Neural cell (in vitro differentiated cells): Measurements from ENCODE around the gene MRPS12. TPM values are rescaled to one million over a fixed set of nuclear protein-coding genes. Genes with fewer than 3 reads are reported as not detected.

Experiments used
- H2AFZ ChIP-seq: fragments of 200-600, 300-800 bp; sonication (generic), shearing (Covaris generic); 2 replicates; pipeline ENCODE4 v1.6.0; 2014; ENCODE audit warnings: low read depth, mild to moderate bottlenecking, antibody characterized with exemption, low read length, moderate library complexity
- H3F3A ChIP-seq: fragments of 200-600 bp; shearing (Covaris generic); 2 replicates; pipeline ENCODE4 v1.6.1; 2016; ENCODE audit warnings: mild to moderate bottlenecking, moderate library complexity, mixed read lengths, antibody characterized with exemption, low read length; ENCODE audit not compliant: insufficient read depth, poor library complexity, severe bottlenecking
- H3K27ac ChIP-seq: fragments of 200-600, 300-800 bp; sonication (generic), shearing (Covaris generic); 2 replicates; pipeline ENCODE4 v1.5.1; 2014; ENCODE audit warnings: mild to moderate bottlenecking, low read length, moderate library complexity
- H3K27me3 ChIP-seq: fragments of 300-800, 200-600 bp; sonication (generic), shearing (Covaris generic); 2 replicates; pipeline ENCODE4 v1.6.0; 2014; ENCODE audit warnings: mild to moderate bottlenecking, low read depth, low read length, moderate library complexity; ENCODE audit not compliant: insufficient read depth
- H3K36me3 ChIP-seq: fragments of 300-800, 200-600 bp; sonication (generic), shearing (Covaris generic); 2 replicates; pipeline ENCODE4 v1.5.1; 2014; ENCODE audit warnings: mild to moderate bottlenecking, antibody characterized with exemption, low read length, moderate library complexity; ENCODE audit not compliant: insufficient read depth
- H3K4me2 ChIP-seq: fragments of 300-800, 200-600 bp; sonication (generic), shearing (Covaris generic); 2 replicates; pipeline ENCODE4 v1.6.0; 2014; ENCODE audit warnings: mild to moderate bottlenecking, low read length
- H3K4me3 ChIP-seq: fragments of 300-800, 200-600 bp; sonication (generic), shearing (Covaris generic); 2 replicates; pipeline ENCODE4 v1.5.1; 2014; ENCODE audit warnings: mild to moderate bottlenecking, low read length, moderate library complexity
- H3K79me2 ChIP-seq: fragments of 200-600 bp; shearing (Covaris generic); replicated peaks from 2 replicates; pipeline ENCODE4 v1.6.0; 2014; ENCODE audit warnings: mild to moderate bottlenecking, low read length, moderate library complexity; ENCODE audit not compliant: insufficient read depth
- H3K9ac ChIP-seq: fragments of 300-800, 200-600 bp; sonication (generic), shearing (Covaris generic); 2 replicates; pipeline ENCODE4 v1.6.1; 2016; ENCODE audit warnings: mild to moderate bottlenecking, low read length, mixed read lengths
- H3K9me2 ChIP-seq: fragments of 200-600 bp; shearing (Covaris generic); 2 replicates; pipeline ENCODE4 v1.6.1; 2016; ENCODE audit warnings: mild to moderate bottlenecking, low read length, mixed read lengths; ENCODE audit not compliant: insufficient read depth
- H3K9me3 ChIP-seq: fragments of 200-600, 300-800 bp; sonication (generic), shearing (Covaris generic); 2 replicates; pipeline ENCODE4 v1.6.1; 2016; ENCODE audit warnings: mild to moderate bottlenecking, mixed run types, low read length, moderate library complexity, mixed read lengths
- H4K20me1 ChIP-seq: fragments of 200-600 bp; shearing (Covaris generic); 2 replicates; pipeline ENCODE4 v1.6.1; 2016; ENCODE audit warnings: mild to moderate bottlenecking, mixed run types; ENCODE audit not compliant: insufficient read depth
- EP300 ChIP-seq: fragments of 450-650 bp; conservative IDR thresholded peaks from 2 replicates; pipeline ENCODE4 v1.6.1; 2014; ENCODE audit warnings: antibody characterized with exemption, mild to moderate bottlenecking, moderate library complexity; ENCODE audit not compliant: poor library complexity, severe bottlenecking
- EZH2 ChIP-seq: fragments of 200-600, 300-800 bp; shearing (Covaris generic), sonication (generic); IDR thresholded peaks from 2 replicates; pipeline ENCODE4 v1.6.1; 2014; ENCODE audit warnings: antibody characterized with exemption, low read length, borderline replicate concordance, mild to moderate bottlenecking; ENCODE audit not compliant: insufficient read depth, poor library complexity, severe bottlenecking
- MXI1 ChIP-seq: fragments of 450-650 bp; conservative IDR thresholded peaks from 2 replicates; pipeline ENCODE4 v1.6.1; 2014; ENCODE audit warnings: antibody characterized with exemption, mild to moderate bottlenecking; ENCODE audit not compliant: poor library complexity, severe bottlenecking
- POLR2AphosphoS5 ChIP-seq: IDR thresholded peaks from 2 replicates; pipeline ENCODE4 v1.6.1; 2012
- RAD21 ChIP-seq: fragments of 450-650 bp; conservative IDR thresholded peaks from 2 replicates; pipeline ENCODE4 v1.6.1; 2014; ENCODE audit warnings: antibody characterized with exemption, mild to moderate bottlenecking, moderate library complexity
- SMC3 ChIP-seq: fragments of 450-650 bp; conservative IDR thresholded peaks from 2 replicates; pipeline ENCODE4 v1.6.1; 2014; ENCODE audit warnings: antibody characterized with exemption, mild to moderate bottlenecking, moderate library complexity; ENCODE audit not compliant: poor library complexity
- TAF1 ChIP-seq: IDR thresholded peaks from 2 replicates; pipeline ENCODE4 v1.6.1; 2012; ENCODE audit warnings: low read depth
- polyA plus RNA-seq: library from polyadenylated mRNA; depleted of rRNA; stranded (reverse); fragments of >200 nt; gene quantifications from 2 replicates; pipeline ENCODE4 v1.2.3, GENCODE V29; 2014
- TF ChIP-seq, protein P1 (sequence below): fragments of 450-650 bp; IDR thresholded peaks from 2 replicates; pipeline ENCODE4 v1.5.1; 2014; ENCODE audit warnings: antibody characterized with exemption, mild to moderate bottlenecking, moderate library complexity; ENCODE audit not compliant: poor library complexity, severe bottlenecking
- TF ChIP-seq, protein P2 (sequence below): IDR thresholded peaks from 2 replicates; pipeline ENCODE4 v1.6.1; 2012; ENCODE audit warnings: borderline replicate concordance

The MRPS12 gene
- polyA plus RNA-seq, 1 donor from 2014 or later: 30.0 TPM

DNA sequence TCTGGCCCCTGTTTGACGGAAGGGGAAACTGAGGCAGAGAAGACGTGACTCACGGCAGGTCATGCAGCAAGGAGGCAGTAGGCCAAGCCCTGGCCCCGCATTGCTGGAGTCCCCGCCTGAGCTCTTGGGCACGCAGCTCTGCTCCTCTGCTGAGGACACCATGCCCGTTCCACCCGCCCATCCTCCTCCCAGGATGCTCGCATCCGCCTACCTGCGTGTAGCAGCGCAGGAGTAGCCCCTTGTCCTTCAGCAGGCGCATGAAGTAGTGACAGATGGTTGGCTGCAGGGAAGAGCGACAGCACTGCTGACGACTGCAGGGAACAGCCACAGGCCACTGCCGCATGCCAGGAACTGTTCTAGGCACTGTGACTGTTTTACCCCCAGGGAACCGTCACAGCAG, 41.9 kb upstream of the MRPS12 start:
- H3K27ac ChIP-seq: no peak overlapping the region
- no peak for TF ChIP-seq POLR2AphosphoS5
- TF ChIP-seq EZH2: no peak
- TF ChIP-seq RAD21: no peak
- TF ChIP-seq, protein P1, sequence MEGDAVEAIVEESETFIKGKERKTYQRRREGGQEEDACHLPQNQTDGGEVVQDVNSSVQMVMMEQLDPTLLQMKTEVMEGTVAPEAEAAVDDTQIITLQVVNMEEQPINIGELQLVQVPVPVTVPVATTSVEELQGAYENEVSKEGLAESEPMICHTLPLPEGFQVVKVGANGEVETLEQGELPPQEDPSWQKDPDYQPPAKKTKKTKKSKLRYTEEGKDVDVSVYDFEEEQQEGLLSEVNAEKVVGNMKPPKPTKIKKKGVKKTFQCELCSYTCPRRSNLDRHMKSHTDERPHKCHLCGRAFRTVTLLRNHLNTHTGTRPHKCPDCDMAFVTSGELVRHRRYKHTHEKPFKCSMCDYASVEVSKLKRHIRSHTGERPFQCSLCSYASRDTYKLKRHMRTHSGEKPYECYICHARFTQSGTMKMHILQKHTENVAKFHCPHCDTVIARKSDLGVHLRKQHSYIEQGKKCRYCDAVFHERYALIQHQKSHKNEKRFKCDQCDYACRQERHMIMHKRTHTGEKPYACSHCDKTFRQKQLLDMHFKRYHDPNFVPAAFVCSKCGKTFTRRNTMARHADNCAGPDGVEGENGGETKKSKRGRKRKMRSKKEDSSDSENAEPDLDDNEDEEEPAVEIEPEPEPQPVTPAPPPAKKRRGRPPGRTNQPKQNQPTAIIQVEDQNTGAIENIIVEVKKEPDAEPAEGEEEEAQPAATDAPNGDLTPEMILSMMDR: no peak
- no peak for TF ChIP-seq MXI1
- TF ChIP-seq TAF1: no peak
- no peak for TF ChIP-seq SMC3
- no peak for TF ChIP-seq EP300
- TF ChIP-seq, protein P2, sequence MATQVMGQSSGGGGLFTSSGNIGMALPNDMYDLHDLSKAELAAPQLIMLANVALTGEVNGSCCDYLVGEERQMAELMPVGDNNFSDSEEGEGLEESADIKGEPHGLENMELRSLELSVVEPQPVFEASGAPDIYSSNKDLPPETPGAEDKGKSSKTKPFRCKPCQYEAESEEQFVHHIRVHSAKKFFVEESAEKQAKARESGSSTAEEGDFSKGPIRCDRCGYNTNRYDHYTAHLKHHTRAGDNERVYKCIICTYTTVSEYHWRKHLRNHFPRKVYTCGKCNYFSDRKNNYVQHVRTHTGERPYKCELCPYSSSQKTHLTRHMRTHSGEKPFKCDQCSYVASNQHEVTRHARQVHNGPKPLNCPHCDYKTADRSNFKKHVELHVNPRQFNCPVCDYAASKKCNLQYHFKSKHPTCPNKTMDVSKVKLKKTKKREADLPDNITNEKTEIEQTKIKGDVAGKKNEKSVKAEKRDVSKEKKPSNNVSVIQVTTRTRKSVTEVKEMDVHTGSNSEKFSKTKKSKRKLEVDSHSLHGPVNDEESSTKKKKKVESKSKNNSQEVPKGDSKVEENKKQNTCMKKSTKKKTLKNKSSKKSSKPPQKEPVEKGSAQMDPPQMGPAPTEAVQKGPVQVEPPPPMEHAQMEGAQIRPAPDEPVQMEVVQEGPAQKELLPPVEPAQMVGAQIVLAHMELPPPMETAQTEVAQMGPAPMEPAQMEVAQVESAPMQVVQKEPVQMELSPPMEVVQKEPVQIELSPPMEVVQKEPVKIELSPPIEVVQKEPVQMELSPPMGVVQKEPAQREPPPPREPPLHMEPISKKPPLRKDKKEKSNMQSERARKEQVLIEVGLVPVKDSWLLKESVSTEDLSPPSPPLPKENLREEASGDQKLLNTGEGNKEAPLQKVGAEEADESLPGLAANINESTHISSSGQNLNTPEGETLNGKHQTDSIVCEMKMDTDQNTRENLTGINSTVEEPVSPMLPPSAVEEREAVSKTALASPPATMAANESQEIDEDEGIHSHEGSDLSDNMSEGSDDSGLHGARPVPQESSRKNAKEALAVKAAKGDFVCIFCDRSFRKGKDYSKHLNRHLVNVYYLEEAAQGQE: no peak
- H3K4me3 ChIP-seq: no peak overlapping the region
- no peaks in the 10 kb centered on the region for H3K9me2 ChIP-seq
- H3K27me3 ChIP-seq: no peaks in the 10 kb centered on the region
- no peaks in the 10 kb centered on the region for H3F3A ChIP-seq
- no peak overlapping the region for H3K9ac ChIP-seq
- H2AFZ ChIP-seq: no peak overlapping the region
- H3K36me3 ChIP-seq: no peaks in the 10 kb centered on the region
- H3K9me3 ChIP-seq: no peaks in the 10 kb centered on the region
- H3K4me2 ChIP-seq: no peak overlapping the region
- H3K79me2 ChIP-seq: no peaks in the 10 kb centered on the region
- no peaks in the 10 kb centered on the region for H4K20me1 ChIP-seq

DNA sequence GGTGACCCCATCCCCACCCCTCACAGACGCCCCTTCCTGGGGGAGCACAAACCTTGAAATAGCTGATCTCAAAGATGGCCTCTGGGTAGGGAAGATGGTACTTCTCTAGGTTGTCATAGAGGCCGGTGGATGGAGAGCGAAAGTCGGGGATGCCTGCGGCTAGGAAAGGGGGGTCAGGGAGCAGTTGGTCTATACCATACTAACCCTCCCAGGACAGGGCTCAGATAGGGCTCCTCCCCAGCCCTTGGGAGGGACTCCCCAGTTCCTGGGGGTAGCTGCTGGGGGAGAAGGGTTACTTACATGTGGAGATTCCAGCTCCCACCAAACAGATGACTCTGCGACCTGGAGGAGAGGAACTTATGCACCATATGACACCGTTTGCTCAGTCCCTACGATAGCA, 40.9 kb upstream of the MRPS12 start:
- no peaks in the 10 kb centered on the region for H3F3A ChIP-seq
- no peak overlapping the region for H3K9ac ChIP-seq
- no peaks in the 10 kb centered on the region for H3K9me2 ChIP-seq
- H3K79me2 ChIP-seq: no peaks in the 10 kb centered on the region
- TF ChIP-seq, protein P2: no peak
- TF ChIP-seq MXI1 (no peak), TAF1 (no peak), EP300 (no peak), POLR2AphosphoS5 (no peak), EZH2 (no peak), SMC3 (no peak), RAD21 (no peak)
- TF ChIP-seq, protein P1: no peak
- no peak overlapping the region for H3K4me3 ChIP-seq
- no peaks in the 10 kb centered on the region for H4K20me1 ChIP-seq
- H2AFZ ChIP-seq: no peak overlapping the region
- no peaks in the 10 kb centered on the region for H3K9me3 ChIP-seq
- no peaks in the 10 kb centered on the region for H3K27me3 ChIP-seq
- no peak overlapping the region for H3K27ac ChIP-seq
- H3K36me3 ChIP-seq: no peaks in the 10 kb centered on the region
- no peak overlapping the region for H3K4me2 ChIP-seq
